Measurements from ENCODE around the gene CADM3.

Gene CADM3

DNA sequence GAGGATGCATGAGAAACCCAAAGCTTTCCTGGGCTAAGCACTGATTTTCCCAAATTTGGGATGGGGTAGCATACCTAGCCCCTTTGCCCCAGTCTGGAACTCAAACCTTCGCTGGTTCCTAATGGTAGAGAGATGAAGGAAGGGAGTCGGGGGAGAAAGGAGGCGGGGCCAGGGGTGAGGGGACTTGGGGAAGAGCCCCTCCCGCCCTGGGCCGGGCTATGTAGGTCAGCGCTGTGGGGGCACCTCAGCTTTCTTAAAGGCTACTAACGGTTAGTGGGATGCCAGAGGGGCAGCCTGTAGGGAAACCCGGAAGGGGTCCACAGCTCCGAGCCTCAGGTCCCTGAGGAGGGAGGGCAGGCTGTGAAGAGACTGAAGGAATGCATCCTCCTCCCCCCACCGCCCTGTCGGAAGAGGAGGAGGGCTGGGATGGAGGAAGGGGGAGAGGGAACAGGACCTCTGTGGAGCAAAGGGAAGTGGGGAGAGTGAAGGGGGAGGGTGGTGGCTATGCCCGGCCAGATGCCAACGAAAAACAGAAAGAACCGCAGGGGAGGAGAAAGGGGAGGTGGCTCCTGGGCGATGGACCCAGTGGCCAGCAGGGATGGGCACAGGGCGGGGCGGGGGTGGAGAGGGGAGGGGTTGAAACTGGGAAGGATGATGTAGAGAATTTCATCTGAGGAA is 1.3 kb downstream of the CADM3 start:
- FAIRE-seq (no peak), DNase-seq (ENCODE audit: extremely low spot score, insufficient read length, low read depth) (no peak)

DNA sequence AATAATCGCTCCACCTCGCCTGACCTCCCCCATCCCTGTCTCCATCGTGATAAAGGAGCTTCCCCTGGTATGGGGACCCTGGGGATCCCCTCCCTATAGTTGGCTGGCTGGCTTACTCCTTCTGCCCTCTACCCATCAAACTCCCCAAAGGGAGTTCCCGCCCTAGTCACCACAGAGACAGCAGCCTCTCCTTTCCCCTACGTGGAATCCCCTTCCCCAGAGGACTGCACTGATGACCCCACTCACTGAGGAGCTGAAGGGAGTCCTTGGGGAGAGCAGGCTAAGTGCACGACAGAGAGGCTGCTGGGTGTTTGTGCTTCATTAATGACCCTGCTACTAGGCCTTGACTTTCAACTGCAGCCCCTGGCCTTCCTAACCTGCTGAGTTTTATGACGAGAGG is 1.9 kb downstream of the CADM3 start:
- no peak for DNase-seq (ENCODE audit: extremely low spot score, insufficient read length, low read depth)
- no peak for FAIRE-seq

DNA sequence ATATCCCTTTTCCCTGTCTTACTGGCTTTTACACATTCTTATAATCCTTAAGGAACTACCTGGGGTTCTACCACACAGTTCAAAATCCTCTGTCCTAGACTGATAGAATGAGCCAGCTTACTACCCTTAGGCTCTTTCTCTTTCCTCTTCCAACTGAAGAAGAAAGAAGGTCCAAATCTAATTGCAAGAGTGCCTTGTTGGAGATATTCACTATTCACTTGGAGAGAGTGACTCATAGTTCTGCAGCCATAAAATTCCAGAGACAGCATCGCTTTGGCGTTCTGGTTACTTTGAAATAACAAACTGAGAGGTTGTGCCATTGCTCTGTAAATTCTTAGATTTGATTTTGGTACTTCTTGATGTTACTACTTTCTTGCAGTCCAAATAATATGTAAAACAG is 4.2 kb downstream of the CADM3 start:
- FAIRE-seq = no peak
- DNase-seq (ENCODE audit: extremely low spot score, insufficient read length, low read depth) = no peak

DNA sequence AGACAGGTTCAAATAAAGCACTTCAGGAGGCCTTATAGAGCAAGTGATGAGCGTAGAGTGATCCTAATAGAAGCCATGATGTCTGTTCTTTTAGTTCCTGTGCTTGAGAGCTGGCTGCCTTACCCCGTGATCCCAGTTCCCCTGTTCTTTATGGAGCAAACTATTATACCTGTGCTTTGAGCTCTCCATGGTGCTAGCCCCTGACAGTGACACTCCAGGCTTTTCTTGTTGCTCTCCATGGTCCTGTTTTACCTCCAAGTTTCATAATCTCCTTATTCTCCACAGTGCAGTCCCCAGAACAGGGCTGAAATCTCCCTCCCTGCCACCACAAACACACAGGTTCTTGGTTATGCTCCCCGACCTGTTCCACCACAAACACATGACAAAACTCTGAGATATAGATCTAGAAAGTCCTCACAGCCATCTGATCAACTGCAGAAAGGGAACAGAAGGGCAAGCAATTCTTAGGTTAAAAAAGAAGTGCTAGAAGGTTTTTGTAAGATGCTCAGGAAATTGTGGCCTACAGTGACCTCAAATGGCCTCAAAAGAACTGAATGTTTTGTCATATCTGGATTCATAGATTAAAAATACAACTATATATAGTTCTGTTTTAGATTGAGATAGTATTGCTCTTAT is 6.0 kb downstream of the CADM3 start:
- peak; percentile 15 for DNase-seq (ENCODE audit: extremely low spot score, insufficient read length, low read depth)
- peak; percentile 66 for FAIRE-seq

DNA sequence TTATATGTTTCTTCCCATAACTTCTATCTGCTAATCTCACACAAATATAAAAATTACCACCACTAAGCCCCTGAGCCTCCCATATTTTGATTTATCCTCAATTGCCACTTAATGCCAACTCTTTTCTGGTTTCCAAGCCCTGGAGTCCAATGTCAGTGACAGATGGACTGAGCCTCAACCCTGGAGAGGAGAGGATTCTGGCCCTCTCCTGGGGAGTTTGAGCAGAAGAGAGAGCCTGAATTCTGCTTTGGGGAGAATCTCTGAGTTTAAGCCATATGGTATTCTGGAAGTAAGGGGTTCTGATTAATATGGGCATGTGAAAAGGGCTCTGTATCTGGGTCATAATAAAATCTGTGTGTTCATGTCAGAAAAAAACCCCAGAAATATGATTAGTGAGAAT is 8.5 kb downstream of the CADM3 start:
- FAIRE-seq (no peak), DNase-seq (ENCODE audit: extremely low spot score, insufficient read length, low read depth) (no peak)

DNA sequence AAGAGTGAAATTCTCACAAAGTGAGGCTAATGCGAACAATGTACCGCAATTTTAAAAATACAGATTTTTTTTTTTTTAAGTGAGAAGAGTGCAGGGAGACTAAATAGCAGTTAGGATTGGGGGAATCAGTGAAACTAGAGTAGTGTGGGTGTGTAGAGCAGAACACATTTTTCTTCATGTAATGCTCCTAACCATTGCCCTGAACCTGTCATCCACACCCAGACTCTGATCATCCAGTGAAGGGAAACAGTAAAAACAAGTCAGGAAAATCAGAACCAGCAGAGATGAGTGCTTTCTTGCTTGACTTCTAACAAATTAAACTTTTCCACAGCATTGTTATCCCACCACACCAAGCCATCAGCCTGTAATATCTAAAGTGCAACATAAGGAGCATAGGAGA is 9.1 kb downstream of the CADM3 start:
- no peak for DNase-seq (ENCODE audit: extremely low spot score, insufficient read length, low read depth)
- FAIRE-seq = no peak

DNA sequence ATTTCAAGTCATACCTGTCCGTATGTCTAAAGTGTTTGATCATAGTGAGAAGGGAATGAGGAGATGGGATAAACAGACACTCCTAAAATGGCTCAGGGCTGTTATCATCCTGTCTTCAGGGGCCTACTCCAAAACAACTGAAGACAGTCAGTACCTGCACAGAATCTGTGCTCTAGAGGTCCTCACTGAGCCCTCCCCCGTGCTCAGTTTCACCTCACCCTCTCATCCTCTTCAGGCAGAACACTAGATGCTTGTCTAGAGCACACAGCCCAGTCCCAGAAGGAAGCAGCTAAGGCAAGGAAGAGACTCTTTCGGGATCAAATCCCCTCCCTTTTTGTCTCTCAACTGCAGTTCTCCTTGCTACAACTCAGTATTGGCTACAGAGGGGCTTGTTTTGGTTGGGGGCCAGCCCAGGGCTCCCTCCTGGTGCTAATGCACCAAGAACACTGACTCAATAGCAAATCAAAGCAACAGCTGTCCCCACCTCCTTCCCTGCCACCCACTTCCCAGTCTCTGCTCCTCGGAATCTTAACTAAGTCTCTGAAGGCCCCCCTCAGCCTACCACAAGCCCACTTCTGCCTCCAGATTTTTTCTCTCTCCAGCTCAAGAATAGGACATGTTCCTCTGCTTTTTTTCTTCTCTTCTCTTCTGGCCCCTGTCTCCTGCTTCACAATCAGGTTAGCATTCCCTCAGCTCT is 10.1 kb downstream of the CADM3 start:
- no peak for FAIRE-seq
- DNase-seq (ENCODE audit: extremely low spot score, insufficient read length, low read depth) = no peak

DNA sequence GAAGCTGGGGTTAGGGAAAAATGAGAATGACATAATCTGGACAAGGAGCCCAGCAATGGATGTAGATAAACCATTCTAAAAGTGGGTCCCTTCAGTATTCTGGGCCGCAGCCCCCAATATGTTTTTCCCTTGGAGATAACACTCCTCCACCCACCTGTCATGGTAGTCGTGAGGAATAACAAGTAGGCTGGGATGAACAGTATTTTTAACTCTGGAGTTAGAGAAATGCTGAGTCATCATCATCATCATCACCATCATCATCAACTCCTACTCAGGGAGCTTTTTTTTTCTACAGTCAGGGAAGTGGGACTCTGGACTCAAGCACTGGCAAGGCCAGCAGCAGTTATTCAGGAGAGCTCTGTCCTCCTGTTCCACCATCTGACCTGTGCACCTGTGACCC is 12.8 kb downstream of the CADM3 start:
- no peak for FAIRE-seq
- no peak for DNase-seq (ENCODE audit: extremely low spot score, insufficient read length, low read depth)

DNA sequence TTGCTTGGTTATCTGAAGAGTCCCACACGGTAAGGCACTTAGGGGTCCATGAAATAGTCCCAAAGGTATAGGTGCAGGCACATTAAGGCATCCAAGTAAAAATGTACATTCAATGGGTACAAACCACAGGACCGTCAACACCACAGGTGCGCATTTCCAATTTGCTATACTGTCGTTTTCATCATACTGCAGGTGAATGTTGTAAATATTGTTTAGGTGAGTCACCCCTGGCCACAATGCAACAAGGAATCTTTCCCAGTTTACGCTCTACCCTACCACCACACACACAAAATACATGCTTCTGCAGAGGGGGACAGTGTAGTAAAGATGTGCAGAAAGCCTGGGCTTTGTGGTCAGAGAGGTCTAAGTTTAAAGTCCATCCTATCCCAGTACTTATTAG is 13.7 kb downstream of the CADM3 start:
- FAIRE-seq (no peak), DNase-seq (ENCODE audit: extremely low spot score, insufficient read length, low read depth) (no peak)

DNA sequence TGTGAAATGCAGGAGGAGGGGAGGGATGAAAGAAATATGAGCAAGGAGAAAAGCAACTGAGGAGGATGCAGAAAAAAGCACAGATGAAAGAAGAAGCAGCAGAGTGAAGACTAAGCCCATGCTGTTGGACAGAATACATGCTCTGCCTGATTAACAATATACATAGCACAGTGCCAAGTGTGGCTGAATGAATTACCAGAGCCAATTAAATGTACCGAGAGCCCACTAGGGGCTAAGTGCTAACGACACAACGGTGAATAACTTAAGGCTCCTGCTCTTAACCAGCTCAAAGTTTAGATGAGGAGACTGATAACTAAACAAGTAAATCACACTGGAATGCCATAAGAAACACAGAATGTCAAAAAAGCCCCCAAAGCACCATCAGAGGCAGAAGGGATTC is 15.6 kb downstream of the CADM3 start:
- FAIRE-seq = no peak
- DNase-seq (ENCODE audit: extremely low spot score, insufficient read length, low read depth) = no peak

DNA sequence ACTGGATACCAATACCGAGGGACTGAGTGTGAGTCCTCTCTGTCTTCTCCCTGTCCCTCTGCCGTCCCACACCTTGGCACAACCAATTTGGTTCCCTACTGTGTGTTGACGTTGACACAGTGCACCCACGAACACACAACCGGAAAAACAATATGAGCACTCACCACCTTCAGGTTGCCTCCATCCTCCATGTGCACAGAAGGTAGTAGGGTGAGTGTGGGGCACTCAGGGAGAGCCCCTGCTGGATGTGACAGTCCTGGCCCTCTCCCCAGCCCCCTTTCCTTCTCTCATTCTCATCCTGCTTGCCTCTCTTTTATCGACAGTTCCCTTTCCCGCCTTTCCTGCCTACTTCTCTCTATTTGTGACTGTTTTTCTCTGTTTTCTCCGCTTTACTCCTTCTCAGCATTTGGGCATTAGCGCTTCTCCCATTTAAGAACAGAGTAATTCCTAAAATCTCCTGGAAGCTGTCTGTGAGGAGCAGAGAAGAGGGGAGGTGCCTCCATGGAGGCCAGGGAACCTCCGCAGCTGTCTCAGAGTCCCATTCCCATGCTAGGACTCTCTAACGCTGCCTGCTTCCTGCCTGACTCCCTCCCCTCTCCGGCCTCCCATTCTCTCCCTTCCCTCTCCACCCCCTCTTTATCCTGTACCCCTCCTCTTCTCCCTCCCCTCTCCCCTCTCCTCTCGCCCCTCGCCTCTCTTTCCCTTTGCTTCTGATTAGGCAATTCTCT is 16.4 kb downstream of the CADM3 start:
- FAIRE-seq = no peak

DNA sequence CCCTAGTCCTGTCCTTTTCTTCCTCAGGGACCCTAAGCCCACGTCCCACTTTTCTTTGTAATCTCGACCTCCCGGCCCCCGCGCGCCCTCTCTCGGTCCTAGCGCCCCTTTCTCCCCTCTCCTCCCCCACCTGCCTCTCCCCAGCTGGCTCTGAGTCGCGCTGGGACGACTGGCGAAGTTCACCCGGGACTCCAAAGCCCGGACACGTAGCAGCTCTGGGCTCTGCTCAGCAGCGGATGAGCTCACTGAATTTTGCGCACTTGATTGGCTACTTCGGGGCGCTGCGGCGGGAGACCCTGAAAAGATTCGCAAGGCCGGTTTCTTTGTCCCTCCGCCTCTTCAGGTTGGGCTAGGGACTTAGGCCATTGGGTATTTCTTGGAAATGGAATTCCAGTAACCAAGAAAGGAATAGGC is 17.0 kb downstream of the CADM3 start:
- DNase-seq (ENCODE audit: extremely low spot score, insufficient read length, low read depth) = no peak
- no peak for FAIRE-seq

More for the DNA sequence above, 16.4 kb downstream of the CADM3 start:
- DNase-seq (ENCODE audit: extremely low spot score, insufficient read length, low read depth) = no peak

DNA sequence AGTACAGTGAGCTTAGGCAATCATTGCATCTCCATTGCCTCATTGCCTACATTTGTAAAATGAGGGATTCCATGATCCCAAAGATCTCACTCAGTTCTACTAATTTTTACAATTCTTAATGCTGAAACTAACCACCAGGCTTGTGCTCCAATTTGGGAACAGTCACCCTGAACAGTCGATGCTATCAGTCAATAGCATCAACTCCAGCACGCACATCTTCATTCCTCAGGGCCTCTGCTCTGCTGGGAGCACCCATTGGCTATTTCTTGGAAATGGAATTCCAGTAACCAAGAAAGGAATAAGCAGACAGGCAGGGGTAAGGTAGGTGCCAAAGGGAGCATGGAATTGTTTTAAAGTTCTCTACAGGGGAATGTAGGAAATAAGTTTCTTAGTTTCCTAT is 19.0 kb downstream of the CADM3 start:
- FAIRE-seq = no peak
- no peak for DNase-seq (ENCODE audit: extremely low spot score, insufficient read length, low read depth)

DNA sequence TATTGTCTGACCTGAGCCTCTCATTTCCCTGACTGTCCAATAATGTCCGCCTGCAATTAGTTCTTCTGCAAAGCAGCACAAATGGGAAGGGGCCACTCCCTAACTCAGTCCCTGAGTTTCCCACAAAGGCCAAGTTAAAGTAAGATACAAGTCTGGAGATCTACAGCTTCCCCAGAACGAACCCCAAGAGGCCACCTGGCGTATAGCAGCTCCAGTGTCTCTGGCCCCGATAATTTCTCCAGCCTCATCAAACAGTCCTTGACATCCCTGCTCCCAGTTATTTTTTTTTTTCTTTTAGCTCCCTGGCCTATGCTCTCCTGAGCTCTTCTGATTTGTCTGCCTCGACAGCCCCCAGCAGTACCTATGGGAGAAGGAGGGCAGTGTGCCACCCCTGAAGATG is 25.1 kb downstream of the CADM3 start:
- DNase-seq (ENCODE audit: extremely low spot score, insufficient read length, low read depth) (no peak), FAIRE-seq (peak; percentile 21)

DNA sequence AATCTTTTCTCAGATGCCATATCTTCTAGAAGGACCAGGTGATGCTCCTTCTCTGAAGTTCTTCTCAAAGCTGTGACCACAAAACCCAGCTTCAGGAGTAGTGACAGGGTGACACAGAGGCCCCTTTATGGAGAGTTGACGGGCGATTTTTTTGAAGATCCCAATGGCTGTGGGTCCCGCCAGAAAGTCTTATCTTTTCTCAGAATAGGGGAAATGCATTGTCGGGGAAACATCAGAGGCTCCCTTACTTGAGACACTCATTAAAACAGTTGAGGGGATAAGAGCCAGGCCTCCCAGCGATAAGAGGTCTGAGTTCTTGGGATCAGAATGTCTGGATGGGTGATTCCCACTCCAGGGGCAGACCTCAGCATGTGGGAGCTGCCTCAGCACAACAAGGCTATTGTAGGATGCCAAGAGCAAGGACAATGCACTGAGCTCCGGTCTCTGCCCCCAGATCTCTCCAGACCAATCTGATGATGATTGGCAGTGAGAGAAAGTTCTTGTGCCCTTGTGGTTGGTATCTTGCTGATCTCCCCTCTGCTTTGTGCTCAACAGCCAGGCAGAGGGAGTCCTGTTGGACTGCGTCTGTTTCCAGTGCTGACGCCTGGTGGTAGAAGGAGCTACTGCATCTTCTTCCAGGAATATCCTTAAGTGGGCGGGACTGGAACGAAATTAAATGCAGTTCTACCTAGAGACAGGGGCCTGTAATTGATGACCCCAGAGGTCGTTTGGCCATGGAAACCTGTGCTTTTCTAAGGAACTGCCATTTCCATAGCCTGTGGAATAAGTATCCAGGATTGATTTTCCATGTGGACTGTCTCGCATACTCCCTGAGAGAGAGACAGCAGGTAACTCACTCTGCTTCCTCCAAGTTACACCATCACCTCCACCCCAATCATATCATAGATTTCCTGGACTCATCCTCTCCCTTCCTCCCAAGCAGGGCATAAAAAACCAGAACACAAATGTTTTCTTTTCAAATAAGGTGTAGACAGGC is 26.4 kb downstream of the CADM3 start:
- FAIRE-seq = peak; percentile 77
- DNase-seq (ENCODE audit: extremely low spot score, insufficient read length, low read depth) = peak; percentile 30

DNA sequence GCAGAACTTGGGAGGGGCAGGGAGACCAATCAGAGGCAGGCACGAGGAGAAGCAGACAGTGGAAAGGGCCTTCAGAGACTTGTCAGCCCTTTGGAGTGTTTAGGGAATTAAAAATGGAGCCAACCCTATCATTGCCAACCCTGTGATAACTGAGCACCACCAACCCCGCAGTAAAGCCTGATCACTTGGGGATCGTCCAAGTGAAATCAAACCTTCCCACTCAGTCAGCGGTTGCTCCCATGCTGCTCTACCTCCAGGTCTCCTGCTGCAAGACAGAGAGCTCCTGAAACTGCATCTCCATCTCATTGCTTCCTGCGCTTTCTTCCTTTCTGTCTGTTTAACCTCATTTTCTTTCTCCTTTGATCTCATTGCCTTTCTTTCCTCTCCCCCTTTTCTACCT is 28.5 kb downstream of the CADM3 start:
- no peak for DNase-seq (ENCODE audit: extremely low spot score, insufficient read length, low read depth)
- no peak for FAIRE-seq

DNA sequence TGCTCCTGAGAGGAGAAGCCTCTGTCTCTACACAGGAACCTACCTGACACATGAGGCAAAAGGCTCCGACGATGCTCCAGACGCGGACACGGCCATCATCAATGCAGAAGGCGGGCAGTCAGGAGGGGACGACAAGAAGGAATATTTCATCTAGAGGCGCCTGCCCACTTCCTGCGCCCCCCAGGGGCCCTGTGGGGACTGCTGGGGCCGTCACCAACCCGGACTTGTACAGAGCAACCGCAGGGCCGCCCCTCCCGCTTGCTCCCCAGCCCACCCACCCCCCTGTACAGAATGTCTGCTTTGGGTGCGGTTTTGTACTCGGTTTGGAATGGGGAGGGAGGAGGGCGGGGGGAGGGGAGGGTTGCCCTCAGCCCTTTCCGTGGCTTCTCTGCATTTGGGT is 29.4 kb downstream of the CADM3 start:
- DNase-seq (ENCODE audit: extremely low spot score, insufficient read length, low read depth) (no peak), FAIRE-seq (no peak)

DNA sequence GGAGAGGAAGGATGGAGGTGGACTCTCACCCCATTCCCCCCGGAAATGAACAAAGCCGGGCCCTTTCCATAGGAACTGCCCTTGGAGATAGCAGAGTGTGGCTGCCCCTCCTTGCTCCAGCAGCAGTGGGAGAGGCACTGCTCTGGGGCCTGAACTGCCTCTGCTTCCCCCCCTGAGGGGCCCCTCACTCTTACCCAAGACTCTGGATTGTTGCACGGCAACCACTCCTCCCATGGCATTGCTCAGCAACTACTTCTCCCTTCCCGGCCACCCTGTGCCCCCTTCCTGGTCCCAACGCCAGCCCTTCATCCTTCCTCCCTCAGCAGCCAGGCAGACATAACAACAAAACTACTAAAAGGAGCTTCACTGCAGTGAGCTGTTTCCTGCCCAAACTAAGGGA is 30.2 kb downstream of the CADM3 start:
- FAIRE-seq = no peak

DNA sequence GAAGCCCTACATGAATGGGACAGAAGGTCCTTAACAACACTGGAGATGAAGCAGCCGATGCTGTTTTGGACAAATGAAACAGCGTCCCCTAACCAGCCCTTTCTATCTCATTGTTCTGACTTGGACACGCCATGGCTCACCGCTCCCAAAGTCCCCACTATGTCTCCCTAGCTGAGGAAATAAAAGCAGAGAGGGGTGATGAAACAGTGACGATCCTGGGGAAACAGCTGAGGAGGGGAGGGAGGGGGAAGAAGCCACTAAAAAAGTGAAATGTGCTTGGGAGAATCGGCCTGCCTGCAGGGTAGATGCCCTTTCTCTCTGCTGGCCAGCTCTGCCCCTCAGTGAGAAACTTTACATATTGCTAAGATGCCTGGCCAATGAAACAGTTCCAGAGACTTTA is 32.2 kb downstream of the CADM3 start:
- no peak for DNase-seq (ENCODE audit: extremely low spot score, insufficient read length, low read depth)
- FAIRE-seq = no peak

More for the DNA sequence above, 30.2 kb downstream of the CADM3 start:
- no peak for DNase-seq (ENCODE audit: extremely low spot score, insufficient read length, low read depth)

Measured in GM18507 (cell line).